Activated CD4-positive, alpha-beta T cell treated with anti-CD3 and anti-CD28 coated beads, Interleukin-2, Interleukin-4, amounts not matched to agents 100 ng/mL and 50 ng/mL, durations not matched to agents 16 hours and 8 hours (primary cell): ENCODE data around the gene PCSK5.
"Not testable (repeated sequence)": the region's sequence is repeated elsewhere in the genome, so short reads cannot be mapped to it uniquely, and the experiment has no call there.

ENCODE experiments used
- DNase-seq: peaks from one replicate; pipeline ENCODE4 v3.0.0-alpha.2; 2020; ENCODE audit warnings: low spot score

The PCSK5 gene

DNA sequence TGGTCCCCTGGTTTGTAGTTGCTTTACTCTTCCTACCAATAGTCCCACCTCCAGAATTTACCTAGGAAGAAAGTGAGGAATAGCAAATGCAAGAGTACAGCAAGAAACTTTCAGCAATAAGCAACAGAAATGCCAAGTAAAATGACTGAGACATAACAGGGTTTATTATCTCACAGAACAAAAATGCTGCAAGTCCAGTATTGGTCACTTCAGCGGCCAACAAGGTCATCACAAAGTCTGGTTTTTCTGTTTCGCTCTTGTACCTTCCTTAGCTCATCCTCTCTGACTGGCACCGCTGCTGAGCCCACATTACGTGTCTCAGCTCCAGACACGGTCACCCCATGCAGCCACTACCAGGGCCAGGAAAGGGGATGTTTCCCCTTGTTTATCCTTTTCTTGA is 421.1 kb downstream of the PCSK5 start:
- no peak for DNase-seq

DNA sequence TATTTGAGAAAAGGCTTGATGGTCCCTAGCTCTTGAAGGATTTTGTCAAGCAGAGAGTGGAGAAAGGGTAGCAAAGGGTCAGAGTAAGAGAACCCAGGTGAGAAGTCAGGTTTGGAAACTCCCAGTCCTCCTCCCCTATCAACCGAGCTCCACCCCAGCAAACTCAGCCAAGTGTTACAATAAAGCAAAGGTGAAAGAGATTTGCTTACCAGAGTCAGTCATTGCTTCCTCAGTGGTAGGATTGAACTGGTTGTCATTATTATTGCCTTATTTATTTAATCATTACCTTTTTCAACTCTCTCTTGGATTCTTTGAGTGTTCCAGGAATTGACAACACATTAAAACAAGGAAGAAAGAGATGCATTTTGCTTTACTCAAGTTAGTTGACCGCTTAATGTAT is 423.3 kb downstream of the PCSK5 start:
- DNase-seq: no peak

DNA sequence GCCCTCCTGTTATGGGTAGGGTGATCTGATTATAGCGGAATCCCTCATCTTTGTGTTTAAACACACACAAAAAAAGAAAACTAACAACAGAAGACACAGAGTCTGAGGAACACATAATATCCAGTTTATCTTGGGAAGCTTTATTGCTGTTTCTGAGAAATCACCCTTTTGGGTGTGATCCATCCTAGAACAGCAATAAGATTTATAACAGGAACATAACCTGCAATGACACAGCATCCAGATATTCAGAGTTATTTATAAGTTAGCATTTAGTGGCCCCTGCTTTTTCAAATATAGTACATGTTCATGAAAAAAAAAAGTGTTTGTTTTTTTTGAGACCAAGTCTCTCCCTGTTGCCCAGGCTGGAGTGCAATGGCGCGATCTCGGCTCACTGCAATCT is 423.8 kb downstream of the PCSK5 start:
- no peak for DNase-seq

DNA sequence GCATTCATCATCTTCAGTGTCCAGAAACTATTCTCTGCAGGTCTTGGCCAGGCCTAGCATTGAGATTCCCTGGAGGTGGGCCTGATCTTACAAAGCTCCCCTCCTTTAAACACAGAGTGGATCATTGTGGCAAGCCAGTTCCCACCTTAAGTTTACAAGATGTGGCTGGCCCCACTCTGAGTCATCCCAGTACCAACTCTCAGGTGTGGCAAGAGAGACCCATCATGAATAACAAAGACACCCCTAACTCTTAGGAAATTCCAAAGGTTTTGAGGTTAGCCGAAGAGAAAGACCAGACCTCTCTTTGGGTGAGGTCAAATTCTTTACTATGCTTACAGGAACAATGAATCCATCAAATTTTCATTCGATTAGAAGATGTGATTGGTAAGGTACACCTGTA is 425.6 kb downstream of the PCSK5 start:
- DNase-seq: no peak

- DNase-seq: not testable (repeated sequence)
These were observed 429.0 kb downstream of the PCSK5 start for GRCh38 chr9:76319466-76319865.

GRCh38 chr9:76321195-76321828 is 430.8 kb downstream of the PCSK5 start:
- no peak for DNase-seq

DNA sequence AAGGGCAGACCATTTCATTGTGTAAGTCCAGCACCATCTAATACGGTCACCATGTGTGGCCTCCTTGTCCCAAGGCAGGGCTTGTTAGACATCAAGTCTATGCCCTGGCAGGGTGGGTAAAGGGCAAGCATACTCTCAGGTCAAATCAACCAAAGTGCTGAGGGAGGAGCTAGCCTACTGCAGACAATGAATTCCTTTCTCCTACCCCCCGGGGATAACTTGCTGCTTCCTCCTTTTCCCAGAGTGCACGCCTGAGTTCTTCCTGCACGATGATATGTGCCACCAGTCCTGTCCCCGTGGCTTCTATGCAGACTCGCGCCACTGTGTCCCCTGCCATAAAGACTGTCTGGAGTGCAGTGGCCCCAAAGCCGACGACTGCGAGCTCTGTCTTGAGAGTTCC is 432.3 kb downstream of the PCSK5 start:
- DNase-seq: no peak

DNA sequence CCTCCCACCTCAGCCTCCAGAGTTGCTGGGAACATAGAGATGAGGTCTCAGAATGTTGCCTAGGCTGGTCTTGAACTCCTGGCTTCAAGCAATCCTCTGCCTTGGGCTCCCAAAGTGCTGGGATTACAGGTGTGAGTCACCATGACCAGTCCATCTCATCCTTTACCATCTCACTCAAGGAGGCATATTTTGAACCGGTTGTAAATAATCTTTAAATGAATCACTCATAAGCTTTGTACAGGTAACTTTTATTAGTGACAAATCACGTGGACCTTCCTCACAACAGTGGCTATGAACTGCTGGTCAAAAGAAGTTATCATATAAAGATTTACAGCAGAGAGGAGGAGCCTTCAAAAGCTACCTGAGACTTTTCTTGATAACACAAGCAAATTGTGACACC is 433.0 kb downstream of the PCSK5 start:
- no peak for DNase-seq

DNA sequence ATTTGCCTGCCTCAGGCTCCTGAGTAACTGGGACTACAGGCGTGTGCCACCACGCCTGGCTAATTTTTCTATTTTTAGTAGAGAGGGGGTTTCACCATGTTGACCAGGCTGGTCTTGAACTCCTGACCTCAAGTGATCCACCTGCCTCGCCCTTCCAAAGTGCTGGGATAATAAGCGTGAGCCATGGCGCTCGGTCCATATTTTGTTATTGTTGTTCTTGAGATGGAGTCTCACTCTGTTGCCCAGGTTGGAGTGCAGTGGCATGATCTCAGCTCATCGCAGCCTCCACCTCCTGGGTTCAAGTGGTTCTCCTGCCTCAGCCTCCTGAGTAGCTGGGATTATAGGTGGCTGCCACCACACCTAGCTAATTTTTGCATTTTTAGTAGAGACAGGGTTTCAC is 433.6 kb downstream of the PCSK5 start:
- DNase-seq: not testable (repeated sequence)

DNA sequence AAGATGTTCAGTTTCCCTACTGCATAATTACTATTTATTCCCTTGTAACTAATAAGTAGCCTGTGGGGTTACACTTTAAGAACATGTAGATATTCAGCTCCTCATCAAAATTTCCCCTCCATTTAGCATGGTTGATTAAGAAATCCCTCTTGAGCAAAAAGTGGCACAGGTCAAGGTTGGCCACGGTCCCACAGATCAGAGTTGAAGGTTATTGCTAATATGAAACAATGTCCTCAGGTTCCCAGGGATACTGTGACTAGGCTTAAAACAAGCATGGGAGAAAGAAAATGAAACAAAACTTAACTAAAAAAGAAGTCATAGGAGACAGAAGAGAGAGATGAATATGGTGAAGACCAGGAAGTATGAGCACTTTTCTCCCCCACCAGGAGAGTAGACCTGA is 439.6 kb downstream of the PCSK5 start:
- DNase-seq: no peak

DNA sequence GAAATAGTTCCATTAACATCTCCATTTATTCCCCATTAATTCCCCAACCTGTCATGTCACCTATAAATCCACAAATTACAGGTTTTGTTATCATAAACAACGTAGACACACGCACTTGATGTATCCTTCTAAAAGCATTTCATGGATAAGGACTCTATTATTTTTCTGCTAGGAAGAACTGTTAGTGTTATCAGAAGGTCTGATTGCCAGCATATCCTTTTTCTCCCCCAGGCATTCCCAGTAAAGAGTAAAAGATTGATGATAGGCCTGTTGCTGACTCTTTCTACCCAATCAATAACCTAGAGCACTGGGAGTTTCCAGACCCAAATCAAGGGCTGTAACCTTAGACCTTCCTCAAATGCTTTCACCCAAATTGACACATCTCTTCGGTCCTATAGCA is 442.9 kb downstream of the PCSK5 start:
- no peak for DNase-seq

DNA sequence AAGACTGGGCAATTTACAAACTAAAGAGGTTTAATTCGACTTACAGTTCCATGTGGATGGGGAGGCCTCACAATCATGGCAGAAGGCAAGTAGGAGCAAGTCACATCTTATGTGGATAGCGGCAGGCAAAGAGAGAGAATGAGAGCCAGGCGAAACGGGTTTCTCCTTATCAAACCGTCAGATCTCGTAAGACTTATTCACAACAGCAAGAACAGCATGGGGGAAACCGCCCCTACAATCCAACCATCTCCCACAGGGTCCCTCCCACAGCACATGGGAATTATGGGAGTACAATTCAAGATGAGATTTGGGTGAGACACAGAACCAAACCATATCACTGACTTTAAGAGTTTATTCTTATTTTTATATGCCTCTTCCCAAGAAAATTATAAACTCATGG is 443.5 kb downstream of the PCSK5 start:
- DNase-seq: no peak

DNA sequence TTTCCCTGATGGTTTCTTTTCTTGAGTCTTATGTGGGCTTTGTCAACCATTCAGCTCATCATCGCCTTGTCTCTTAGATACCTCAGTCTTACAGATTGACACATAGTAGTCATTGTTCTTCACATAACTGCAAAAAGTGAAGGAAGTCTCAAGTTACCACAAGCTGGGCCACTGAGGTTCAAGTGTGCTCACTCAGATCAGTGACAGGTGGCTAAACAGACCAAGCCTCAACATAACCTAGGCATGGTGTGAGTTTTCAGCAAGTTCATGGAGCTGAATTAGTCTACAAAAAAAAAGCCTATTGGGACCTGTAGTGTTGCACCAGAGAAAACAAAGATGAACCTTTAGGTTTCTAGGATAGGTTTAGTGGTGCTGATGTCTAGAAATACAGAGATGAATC is 445.6 kb downstream of the PCSK5 start:
- no peak for DNase-seq

GRCh38 chr9:76338418-76338817 is 447.9 kb downstream of the PCSK5 start:
- DNase-seq: no peak

- no peak for DNase-seq
These were observed 451.1 kb downstream of the PCSK5 start for GRCh38 chr9:76341616-76342015.

DNA sequence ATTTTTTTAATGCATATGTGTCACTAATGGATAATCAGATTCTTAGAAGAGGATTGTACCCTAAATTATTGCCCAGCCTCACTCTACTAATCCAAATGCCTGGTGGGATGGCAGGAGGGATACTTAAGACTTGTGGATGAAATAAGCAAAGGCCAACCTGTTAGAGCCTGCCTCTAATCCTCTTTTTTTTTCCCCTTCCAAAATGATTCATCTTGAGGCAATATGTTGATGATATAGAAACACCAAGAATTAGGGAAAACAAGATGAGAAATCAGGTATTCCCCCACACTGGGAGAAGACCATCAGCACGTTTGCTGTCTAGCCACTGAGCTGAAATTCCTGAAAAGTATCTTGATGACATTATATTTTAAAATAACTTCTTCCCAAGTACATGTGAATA is 451.7 kb downstream of the PCSK5 start:
- no peak for DNase-seq

- no peak for DNase-seq
These were observed 452.4 kb downstream of the PCSK5 start for GRCh38 chr9:76342858-76343257.

DNA sequence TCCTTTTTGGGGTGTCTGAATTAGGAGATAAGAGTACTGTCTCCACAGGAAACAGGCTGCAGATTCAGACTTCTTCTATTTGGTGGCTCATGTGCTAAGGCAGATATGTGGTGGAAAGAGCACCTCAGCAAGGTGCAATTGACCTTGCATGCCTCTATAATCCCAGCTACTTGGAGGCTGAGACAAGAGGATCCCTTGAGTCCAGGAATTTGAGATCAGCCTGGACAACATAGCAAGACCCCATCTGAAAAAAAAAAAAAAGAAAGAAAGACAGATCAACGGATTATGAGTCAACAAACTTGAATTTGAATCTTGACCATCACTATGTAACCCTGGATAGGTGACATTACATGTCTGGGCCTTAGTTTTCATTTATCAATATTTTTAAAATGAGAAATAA is 459.4 kb downstream of the PCSK5 start:
- no peak for DNase-seq

DNA sequence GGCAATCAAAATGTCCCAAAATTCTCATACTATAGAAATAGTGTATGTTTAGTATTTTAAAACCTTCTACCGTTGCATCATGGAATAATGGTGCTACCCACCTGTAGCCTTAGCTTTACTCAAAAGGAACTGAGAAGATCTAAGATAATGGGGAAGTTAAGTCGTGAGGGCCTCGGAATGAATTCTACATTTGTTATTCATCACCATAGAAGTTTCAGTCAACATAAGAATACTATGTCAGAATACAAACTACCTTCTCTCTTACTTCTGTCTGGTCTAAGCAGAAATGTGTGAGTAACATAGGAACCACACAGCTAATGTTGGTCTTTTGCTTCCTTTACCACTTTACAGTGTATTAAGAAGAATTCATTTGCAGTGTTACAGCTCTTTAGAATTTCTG is 460.5 kb downstream of the PCSK5 start:
- DNase-seq: no peak

GRCh38 chr9:76352026-76352620 is 461.6 kb downstream of the PCSK5 start:
- no peak for DNase-seq

GRCh38 chr9:76353280-76353679 is 462.8 kb downstream of the PCSK5 start:
- DNase-seq: no peak

- DNase-seq: no peak
These were observed 463.7 kb downstream of the PCSK5 start for GRCh38 chr9:76354221-76354620.

DNA sequence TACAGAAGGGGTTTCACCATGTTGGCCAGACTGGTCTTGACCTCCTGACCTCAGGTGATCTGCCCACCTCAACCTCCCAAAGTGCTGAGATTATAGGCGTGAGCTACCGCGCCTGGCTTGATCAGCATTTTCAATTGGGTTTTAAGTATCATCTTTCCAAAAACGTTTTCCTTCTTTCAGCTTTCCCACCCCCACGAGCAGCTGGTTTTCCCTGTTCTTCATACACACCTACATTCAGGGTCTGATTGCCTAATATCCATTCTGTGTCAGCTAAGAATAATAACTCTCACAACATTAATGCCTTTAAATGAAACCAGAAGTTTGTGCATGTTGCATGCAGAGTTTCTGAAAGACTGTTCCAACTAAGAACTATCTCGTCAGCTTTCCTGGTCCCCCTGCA is 465.4 kb downstream of the PCSK5 start:
- no peak for DNase-seq

- DNase-seq: no peak
These were observed 467.1 kb downstream of the PCSK5 start for GRCh38 chr9:76357555-76357954.
